ENCODE measurements around the gene ATIC.

Gene ATIC

DNA sequence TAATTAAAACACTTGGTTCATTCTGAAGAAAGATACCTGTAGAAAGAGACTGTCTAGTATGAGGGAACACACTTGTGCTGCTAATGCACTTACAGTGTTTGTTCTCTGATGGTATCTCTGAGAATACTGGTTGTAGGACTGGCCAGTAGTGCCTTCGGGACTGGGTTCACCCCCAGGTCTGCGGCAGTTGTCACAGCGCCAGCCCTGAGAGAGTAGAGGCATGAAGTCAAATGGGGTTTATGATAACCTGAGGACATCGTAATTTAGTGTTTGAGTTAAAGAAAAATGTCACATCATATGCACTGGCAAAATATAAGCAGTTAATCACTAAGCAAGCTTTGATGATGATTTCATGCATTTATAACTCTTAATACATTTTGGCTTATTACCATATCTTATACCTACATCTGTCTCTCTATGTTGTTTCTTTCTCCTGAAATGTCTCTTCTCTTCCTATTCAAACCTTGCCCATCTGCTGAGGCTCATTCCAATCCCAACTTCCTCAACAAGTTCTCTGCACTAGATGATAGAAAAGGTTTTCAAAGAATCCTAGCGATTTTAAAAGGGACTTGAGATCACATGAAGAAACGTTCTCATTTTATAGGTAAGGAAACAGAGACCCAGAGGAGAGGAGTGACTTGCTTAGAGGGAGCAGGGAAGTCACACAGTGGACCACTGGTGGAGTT lies 50.2 kb downstream of the ATIC start:
- no peak for DNase-seq

DNA sequence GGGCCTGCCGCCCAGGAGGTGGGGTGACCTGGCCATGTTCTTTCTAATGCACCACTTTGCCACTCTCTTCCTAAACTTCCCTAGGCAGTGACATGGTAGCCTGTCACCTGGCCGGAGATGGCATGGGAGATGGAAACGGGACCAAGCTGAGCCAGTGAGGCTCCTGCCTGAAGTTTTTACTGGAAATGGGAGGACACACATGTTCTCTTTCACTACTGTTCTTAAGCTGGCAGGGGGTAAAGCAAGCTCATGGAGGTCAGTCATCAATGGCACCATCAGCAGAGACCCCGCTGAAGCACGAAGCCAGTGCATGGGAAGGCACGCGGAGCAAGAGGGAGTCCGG lies 50.7 kb downstream of the ATIC start:
- no peak for DNase-seq

DNA sequence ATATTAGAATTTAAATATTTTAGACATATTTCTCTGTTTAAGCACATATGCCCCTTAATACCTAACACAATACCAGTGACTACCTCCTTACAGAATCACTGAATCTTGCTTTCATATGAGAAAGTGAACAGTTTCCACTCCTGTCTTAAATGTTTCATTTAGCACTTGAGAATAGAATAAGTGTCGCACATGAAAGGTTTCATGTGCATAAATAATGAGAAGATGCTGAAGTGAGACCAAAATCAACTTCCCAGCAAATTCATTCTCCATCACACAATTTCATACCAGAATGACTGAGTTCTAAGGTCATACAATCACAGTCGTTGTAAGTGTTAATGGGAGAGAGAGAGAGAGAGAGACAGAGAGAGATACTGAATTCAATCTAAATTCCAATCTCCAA lies 51.2 kb downstream of the ATIC start:
- no peak for DNase-seq

DNA sequence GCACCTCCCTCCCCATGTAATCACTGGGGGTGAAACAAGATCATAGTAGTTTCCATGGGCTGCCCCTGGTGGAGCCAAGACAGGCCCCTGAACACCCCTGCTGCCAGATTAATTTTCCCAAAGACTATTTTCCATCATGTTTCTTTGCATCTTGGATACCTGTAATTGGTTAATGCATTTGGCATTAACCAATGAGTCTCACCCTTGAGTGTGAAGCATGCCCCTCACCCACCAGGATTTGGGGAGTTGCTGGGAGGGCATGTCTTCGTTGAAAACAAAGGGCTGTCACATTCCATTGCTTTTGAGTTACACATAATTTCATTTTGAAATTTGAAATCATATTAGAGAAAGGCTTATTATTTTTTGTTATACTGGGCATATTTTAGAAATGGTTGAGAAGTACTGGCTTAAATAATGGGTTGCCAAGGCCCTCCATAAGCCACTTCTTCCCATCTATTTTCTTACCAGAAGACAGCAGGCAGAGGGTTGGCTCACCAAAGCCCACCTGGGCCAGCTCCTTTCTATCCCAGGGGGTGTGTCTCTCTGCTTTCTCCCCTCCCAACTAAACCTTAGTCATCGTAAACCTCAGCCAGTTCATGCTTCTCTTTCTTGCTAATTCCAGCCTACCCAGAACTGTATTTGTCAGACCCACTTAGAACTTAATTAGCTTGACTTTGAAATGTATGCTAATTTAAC lies 51.8 kb downstream of the ATIC start:
- no peak for DNase-seq

DNA sequence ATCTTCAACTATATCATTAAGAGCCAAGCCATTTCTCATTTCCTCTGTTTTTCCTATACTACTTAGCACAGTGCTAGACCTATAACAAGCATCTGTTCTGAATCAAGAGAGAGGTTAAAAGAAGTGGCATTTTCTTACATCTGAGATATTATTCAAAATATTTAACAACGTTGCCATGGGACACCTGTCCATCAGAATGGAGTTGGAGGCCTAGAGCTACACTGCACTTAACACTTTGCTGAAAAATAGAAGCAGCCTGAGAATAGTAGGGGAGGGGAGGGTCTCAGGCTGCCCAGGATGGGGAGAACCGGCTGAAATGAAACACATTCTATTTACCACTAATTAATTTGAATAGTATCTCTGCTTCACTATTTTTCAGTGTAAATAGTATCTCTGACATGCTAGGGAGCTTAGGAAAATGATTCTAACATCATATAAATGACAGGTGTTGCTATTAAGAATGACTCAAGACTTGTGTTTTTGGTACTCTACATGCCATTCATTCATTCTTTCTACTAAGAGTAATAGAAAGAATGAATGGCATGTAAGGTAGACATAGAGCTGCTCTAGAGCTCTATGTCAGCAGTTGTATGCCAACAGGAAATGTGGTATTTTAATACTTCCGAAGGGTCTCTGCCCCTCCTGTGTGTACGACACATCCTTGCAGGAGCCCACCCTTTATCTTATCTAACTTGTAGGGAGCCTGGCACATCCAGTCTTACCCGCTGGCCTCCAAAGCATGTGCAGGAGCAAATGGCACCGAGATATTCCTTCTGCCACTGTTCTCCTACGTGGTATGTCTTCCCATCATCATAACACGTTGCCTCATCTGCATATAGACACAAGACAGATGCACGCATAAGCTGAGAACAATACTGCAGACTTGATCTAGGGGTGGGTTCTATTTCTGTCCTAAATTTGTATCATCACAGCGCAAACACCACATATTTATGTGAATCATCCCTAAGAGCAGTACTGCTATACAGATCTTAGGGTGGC lies 52.6 kb downstream of the ATIC start:
- DNase-seq = no peak

DNA sequence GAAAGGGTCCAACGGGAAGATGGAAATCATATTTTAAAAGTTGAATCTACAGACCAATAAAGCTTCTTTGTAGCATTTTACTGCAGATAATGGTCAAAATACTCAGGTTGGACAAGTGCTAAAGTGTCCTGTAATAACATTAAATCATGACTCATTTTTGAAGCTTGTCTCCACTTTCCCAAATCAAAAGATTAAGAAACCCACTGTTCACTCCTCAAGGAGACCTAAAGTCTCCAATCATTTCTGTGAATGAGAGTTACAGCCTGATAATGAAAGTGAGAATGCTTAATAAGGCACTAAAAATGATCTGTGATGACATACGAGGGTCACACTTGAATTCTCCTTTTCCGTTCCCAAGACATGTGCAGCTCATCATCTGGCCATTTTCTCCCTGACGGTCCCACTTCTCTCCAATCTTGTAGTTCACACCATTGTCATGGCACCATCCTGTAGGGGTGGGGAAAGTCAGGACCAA lies 53.4 kb downstream of the ATIC start:
- no peak for DNase-seq

DNA sequence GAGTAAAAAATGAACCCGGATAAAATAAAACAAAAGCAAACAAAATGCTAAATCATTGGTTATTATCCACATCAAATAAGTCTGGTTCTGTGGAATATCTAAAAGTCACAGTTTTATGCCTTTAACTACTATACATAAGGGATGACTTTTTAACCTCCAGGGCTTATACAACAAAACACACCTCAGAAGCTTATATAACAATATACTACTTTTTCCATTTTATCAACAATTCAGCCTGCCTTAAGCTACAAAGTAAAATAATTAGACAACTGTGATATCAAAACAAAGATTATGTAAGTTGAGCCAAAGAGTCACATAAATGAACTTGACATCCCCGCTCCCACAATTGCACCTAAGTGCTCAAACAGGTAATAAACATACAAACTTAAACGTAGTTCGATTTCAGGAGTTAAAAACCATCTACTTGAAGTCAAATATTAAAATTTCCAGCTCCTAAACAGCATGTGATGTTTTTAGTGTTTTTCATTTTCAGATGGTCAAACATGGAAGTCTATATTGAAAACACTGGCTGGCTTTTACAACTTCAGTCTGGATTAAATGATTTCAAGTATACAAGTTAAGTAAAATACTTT lies 54.7 kb downstream of the ATIC start:
- DNase-seq = no peak

DNA sequence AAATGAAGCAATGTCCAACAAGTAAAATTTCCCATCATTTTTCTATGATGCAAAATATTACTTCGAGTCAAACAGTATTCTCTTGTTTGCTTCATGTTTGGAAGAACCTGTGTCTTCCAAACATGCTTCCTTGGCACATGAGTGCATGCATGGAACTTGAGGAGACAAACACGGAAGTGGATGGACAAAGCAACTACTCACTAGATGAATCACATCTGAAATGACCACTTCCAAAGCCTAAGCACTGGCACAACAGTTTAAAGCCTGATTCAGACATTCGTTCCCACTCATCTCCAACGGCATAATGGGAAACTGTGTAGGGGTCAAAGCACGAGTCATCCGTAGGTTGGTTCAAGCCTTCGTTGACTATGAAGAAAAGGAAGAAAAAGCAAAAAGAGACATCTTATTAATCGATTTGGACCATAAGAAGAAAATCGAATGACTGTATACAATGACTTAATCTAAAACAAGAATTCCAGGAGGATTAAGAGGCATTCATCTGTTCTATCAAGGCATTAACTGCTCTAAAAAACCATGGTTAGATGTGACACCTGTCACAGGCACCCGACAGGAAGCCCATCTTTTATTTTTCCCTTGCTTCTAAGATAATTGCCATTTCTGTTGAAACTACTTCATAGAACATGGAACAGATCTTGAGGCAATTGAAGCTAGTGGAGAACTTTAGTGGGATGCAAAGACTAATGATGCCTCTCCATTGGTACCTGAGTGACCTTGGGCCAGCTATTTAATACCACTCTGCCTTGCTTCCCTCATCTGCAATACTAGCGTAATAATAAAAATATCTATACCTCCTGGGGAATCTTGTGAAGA lies 56.0 kb downstream of the ATIC start:
- no peak for DNase-seq

DNA sequence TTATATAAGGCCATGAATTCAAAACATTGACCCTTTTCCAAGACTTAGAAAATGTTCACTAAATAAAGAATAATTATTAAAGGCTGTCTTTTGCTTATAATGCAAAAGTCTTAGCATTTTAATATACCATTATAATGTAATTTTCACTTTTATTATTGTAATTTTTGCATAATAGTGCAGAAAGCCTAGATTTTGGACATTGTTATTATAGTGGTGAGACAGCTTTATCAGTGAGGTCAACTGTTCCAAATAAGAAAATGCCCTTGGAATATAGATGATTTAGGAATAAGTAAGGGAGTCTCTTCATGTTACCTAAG lies 56.6 kb downstream of the ATIC start:
- no peak for DNase-seq

DNA sequence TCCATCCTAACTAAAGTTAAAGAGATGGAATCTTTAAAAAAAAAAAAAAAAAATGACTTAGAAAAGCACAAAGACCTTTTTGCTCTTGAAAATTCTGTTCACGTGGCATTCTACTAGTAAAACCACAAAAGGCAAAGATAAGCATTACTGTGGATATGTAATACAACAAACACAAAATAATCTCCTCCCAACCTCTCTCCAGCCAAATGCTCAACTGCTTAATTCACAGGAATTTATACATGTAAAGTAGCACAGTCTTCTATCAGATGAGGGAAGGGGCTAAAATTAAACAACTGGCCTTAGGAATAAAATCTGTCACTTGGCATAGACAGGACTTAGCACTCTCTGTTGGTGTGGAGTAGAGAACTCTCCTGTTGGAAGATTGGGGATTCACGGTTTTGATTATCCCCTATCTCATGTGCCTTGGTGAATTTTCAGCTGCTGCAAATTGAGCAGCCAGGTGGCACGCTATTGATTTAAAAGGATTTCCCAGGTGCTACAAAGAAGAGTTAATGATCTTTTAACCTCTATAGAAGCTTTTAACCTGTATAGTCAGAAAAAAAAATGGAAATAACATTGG lies 57.4 kb downstream of the ATIC start:
- DNase-seq = no peak

DNA sequence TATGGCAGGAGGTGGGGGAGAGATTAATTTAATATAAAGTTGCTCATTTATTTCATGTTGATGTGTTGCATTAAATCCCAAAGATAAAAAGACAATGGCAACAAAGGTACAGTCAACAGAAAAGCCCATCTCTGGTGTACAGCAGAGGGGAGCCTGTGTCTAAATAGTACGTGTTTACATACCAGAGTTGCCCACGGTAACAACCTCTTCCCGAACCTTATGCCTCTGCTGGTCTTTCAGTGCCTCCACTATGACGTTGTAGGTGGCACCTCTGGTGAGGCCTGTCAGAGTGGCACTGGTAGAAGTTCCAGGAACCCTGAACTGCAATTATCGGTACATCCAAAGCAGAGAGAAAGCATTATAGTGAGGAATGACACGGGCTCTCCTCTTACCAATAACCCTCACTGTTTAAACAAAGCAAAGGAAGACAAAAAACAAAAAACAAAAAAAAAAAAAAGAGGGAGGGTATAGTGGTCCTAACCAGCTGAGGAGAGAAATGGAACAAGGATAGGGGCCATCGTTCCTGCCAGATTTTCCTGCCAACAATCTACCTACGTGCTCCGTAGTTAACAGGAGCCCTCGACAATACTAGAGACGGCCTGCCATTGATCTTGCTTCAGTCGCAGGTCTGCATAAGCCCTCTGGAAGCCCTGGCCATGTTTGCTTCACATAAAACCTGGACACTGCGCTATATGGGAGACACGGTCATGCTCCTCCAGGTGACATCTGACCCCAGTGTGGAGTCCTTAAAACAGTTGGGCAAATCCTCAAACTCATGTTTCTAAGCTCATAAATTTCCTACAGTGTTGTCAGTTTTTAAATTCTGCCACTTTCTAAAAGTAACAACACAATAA lies 58.5 kb downstream of the ATIC start:
- DNase-seq = no peak

DNA sequence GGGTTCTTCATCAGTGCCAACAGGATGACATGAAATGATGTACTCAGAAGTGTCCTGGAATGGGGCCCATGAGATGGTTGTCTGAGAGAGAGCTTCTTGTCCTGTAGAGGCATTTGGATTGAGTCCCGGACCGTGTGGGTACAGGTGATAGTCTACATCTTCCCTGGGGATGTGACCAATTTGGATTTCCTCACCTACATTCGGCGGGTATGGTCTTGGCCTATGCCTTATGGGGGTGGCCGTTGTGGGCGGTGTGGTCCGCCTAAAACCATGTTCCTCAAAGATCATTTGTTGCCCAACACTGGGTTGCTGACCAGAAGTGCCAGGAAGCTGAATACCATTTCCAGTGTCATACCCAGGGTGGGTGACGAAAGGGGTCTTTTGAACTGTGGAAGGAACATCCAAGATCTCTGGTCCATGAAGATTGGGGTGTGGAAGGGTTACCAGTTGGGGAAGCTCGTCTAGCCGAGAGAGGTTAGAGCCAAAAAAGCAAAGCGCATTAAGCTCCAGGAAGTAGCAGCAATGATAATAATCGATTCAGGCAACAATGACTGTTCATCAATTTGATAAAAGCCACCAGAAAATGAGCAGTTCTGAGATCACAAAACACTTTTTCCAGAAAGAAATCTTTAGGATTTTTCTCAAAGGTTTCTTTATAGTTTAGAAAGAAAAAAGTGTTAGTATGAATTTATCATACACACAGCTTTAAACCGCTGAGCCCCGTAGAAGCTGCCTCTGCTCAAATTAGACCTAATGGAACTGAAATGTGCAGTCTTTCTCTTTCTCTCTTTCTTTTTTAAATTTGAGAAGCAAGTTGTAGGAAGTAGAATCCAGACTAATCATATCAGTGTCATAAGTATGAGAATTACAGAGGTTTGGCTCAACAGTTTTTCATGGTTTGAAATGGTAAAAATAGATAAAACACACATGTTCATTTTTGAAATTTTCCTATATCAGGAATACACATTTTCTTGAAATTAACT lies 60.3 kb downstream of the ATIC start:
- DNase-seq = no peak

DNA sequence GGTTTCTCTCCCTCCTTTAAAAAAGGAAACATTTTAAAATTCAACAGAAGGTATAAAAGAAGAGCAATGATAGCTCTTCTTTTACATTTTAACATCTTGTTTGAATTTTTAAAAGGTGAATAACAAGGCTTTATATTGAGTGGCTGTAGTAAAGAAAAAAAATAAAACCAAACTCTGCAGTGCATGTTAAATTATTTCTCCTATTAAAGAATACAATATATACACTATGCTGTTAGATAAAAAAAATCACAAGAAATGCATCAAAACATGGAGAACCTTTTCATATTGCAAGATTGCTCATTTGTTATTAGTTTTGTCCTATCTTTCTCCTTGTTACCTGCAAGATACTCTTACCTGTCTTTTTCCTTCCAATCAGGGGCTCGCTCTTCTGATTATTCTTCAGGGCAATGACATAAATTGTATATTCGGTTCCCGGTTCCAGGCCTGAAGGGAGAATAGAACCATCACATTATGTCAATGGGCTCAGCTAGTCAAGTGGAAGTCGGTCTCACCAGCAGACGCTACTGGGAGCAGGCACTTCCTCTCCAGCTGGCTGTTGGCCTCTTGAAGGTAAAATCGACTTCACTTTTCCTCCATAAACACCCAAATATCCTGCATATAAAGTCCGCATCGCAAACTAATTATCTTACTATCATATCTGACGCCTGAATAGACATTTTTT lies 61.2 kb downstream of the ATIC start:
- DNase-seq = no peak

DNA sequence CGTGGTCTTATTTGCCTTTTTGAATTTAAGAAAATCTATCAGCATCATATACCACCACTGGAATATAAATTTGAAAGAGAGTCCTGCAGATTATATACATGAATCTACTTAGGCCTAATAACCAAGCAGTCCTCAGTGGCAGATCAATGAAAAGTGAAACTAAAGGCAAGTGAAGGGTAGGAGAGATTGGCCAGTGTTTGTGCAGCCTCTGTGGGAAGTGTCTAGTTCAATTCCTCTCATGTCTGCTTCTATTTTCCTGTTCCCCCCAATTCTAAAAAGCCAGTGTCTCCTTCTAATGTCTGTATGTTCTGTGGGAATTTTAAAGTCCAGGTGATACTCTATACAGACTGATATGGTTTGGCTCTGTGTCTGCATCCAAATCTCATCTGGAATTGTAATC lies 62.1 kb downstream of the ATIC start:
- no peak for DNase-seq

DNA sequence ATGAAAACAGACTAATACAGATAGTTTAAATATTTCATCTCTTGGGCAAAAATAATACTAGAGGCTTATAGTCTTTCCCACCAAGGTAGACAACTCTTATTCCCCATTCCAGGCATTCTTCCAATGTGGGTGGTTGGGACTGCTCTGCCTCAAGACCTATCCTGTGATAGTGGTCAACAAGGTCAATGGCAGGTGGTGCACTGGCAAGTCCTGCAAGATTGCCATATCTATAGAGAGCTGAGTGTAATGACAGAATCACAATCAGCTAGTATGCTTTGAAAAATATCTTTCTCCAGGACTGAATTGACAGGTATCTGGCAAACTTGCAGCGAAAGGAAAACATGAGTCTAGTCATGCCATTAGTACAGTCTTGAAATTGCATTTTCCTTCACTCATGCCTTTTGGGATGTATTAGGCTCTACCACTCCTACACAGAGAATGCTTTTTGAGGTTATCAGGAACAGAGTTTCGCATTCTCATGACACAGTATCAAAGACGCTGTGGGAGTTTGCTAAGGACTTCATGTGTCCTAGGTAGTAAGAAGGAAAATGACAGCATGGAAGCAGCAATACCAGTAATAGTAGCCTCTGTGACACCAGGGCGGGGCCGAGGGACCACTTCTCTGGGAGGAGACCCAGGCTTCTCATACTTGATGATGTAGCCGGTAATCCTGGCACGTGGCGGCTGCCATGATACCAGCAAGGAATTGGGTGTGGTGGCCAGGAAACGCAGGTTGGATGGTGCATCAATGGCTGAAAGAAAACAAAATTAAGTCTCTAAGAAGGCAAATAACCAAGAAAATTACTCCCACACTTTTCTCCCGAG lies 63.0 kb downstream of the ATIC start:
- DNase-seq = no peak

DNA sequence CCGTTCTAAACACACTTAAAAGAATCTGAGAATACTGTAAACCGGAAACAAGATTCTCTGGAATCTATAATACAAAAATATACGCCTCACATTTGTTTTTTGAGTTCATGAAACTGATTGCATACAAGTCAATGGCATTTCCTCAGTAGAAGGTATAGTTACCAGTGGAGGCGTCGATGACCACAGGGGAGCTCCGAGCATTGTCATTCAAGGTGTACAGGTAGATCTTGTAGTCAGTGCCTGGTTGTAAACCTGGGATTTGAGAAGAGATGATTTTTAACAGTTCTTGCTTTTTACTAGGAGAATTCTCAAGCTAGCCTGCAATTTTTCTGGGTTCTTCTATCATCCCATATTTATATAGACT lies 63.6 kb downstream of the ATIC start:
- no peak for DNase-seq

DNA sequence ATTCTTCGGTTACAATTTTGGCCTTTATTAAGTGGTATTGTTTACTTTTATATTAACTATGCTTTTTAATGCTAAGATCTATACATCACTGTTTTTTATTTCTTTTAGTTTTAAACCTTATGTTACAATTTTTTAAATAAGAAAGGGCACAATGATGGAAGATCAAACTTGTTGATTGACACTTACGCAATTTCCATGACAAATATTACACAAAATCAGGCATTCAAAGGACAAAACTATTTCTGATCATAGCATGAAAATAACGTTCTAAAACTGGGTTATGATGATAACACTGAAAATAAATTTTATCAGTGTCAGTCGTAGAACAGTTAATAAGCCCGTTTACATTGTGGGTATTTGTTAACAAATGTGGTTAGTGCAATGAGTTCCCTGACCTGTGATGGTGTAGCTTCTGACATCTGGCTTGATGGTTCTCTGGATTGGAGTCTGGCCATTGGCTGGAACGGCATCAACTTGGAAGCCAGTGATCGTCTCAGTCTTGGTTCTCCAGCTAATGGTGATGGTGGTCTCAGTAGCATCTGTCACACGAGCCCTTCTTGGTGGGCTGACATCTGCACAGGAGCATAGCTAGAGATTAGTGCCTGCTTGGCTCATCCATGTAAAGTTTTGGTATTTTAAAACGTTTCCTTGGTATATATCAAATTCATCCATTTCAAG lies 64.4 kb downstream of the ATIC start:
- no peak for DNase-seq
